MM.1S (cell line): ENCODE results near the gene NBPF20.
"Not testable (repeated sequence)": the region's sequence is repeated elsewhere in the genome, so short reads cannot be mapped to it uniquely, and the experiment has no call there.

Experiments used
- EZH2phosphoT487 ChIP-seq: fragments of 300-600 bp; sonication (generic); IDR thresholded peaks from 2 replicates; pipeline ENCODE4 v1.6.1; 2018; ENCODE audit warnings: antibody characterized with exemption, low read length
- TF ChIP-seq, protein P1 (sequence below): fragments of 300-600 bp; sonication (generic); IDR thresholded peaks from 2 replicates; pipeline ENCODE4 v1.5.1; 2016; ENCODE audit warnings: antibody characterized with exemption, low read length, mixed read lengths

DNA sequence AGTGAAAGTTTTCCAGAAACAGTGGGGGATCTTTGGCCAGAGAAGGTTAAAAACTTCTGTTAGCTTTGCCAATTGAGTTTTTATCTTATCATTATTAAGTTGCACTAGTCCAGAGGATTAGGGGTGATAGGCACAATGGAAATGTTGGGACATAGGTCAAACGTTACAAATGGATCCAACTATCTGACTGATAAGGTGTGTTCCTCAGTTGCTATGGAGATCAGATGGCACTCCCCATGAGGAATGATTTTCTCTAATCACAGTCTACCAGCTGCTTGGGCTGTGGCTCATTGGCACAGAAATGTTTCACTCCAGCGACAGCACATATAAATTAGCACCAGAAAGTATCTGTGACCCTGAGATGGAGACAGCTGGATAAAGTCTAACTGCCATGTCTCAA is 47.3 kb upstream of the NBPF20 start:
- TF ChIP-seq, protein P1, sequence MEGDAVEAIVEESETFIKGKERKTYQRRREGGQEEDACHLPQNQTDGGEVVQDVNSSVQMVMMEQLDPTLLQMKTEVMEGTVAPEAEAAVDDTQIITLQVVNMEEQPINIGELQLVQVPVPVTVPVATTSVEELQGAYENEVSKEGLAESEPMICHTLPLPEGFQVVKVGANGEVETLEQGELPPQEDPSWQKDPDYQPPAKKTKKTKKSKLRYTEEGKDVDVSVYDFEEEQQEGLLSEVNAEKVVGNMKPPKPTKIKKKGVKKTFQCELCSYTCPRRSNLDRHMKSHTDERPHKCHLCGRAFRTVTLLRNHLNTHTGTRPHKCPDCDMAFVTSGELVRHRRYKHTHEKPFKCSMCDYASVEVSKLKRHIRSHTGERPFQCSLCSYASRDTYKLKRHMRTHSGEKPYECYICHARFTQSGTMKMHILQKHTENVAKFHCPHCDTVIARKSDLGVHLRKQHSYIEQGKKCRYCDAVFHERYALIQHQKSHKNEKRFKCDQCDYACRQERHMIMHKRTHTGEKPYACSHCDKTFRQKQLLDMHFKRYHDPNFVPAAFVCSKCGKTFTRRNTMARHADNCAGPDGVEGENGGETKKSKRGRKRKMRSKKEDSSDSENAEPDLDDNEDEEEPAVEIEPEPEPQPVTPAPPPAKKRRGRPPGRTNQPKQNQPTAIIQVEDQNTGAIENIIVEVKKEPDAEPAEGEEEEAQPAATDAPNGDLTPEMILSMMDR = not testable (repeated sequence)
- not testable (repeated sequence) for TF ChIP-seq EZH2phosphoT487
